ENCODE data around the gene SULT1A2. TPM values are rescaled to one million over a fixed set of nuclear protein-coding genes. Genes with fewer than 3 reads are reported as not detected.
"Not testable (repeated sequence)": the region's sequence is repeated elsewhere in the genome, so short reads cannot be mapped to it uniquely, and the experiment has no call there.

Gene SULT1A2
- total and polyA plus RNA-seq, 5 donors from 2014 or later = 0.39 TPM; not detected in 4

- H3K27me3 Mint-ChIP-seq; H3K4me1 Mint-ChIP-seq; H3K36me3 ChIP-seq (ENCODE audit: control insufficient read depth, insufficient read depth, low read length); H3K4me3 ChIP-seq (ENCODE audit: low read depth, low read length); H3K27me3 ChIP-seq (ENCODE audit: control insufficient read depth, insufficient read depth, low read length); H3K4me1 ChIP-seq (ENCODE audit: control insufficient read depth, insufficient read depth, low read length, poor library complexity, severe bottlenecking); H3K36me3 Mint-ChIP-seq; DNase-seq; H3K9me3 ChIP-seq (ENCODE audit: control insufficient read depth in 2 of 2, low read length in 2 of 2); H3K27ac ChIP-seq (ENCODE audit: insufficient read depth, low read length, poor library complexity, severe bottlenecking); ATAC-seq (ENCODE audit: low read depth in 2 of 2); H3K9me3 Mint-ChIP-seq; H3K4me3 Mint-ChIP-seq: not testable (repeated sequence)
- H3K27ac Mint-ChIP-seq = peak overlapping the region in 1 of 3 donors; percentile 52
Measured at GRCh38 chr16:28601589-28601988, 4.7 kb upstream of the SULT1A2 start.

- not testable (repeated sequence) for H3K9me3 ChIP-seq (ENCODE audit: control insufficient read depth in 2 of 2, low read length in 2 of 2); DNase-seq; ATAC-seq (ENCODE audit: low read depth in 2 of 2); H3K27me3 ChIP-seq (ENCODE audit: control insufficient read depth, insufficient read depth, low read length); H3K27ac ChIP-seq (ENCODE audit: insufficient read depth, low read length, poor library complexity, severe bottlenecking); H3K4me3 Mint-ChIP-seq; H3K36me3 ChIP-seq (ENCODE audit: control insufficient read depth, insufficient read depth, low read length); H3K4me1 ChIP-seq (ENCODE audit: control insufficient read depth, insufficient read depth, low read length, poor library complexity, severe bottlenecking); H3K36me3 Mint-ChIP-seq; H3K4me3 ChIP-seq (ENCODE audit: low read depth, low read length); H3K27ac Mint-ChIP-seq; H3K27me3 Mint-ChIP-seq; H3K4me1 Mint-ChIP-seq; H3K9me3 Mint-ChIP-seq
Measured at GRCh38 chr16:28600965-28601364, 4.1 kb upstream of the SULT1A2 start.

- H3K36me3 ChIP-seq (ENCODE audit: control insufficient read depth, insufficient read depth, low read length); H3K9me3 ChIP-seq (ENCODE audit: control insufficient read depth in 2 of 2, low read length in 2 of 2); DNase-seq; H3K4me1 ChIP-seq (ENCODE audit: control insufficient read depth, insufficient read depth, low read length, poor library complexity, severe bottlenecking); H3K27ac Mint-ChIP-seq; H3K27me3 Mint-ChIP-seq; H3K9me3 Mint-ChIP-seq; H3K4me1 Mint-ChIP-seq; H3K36me3 Mint-ChIP-seq; H3K4me3 Mint-ChIP-seq; H3K4me3 ChIP-seq (ENCODE audit: low read depth, low read length); H3K27ac ChIP-seq (ENCODE audit: insufficient read depth, low read length, poor library complexity, severe bottlenecking); H3K27me3 ChIP-seq (ENCODE audit: control insufficient read depth, insufficient read depth, low read length): not testable (repeated sequence)
- ATAC-seq (ENCODE audit: low read depth in 2 of 2) = peak; percentile 96 to 97
Measured at GRCh38 chr16:28599377-28600285, 2.8 kb upstream of the SULT1A2 start.

- no peak for ATAC-seq (ENCODE audit: low read depth in 2 of 2)
- H3K27ac Mint-ChIP-seq = peak overlapping the region in 2 of 3 donors; percentile 52 to 67
Measured at GRCh38 chr16:28597692-28598261, 927 bp upstream of the SULT1A2 start.

GRCh38 chr16:28596115-28596630 lies 677 bp downstream of the SULT1A2 start:
- peaks cover 0 to 5% (median 2%) of the 10 kb centered on the region in 4 donors for H3K4me1 Mint-ChIP-seq
- no peaks in the 10 kb centered on the region for H3K9me3 Mint-ChIP-seq
- H3K4me1 ChIP-seq (ENCODE audit: control insufficient read depth, insufficient read depth, low read length, poor library complexity, severe bottlenecking) = no peaks in the 10 kb centered on the region
- no peaks in the 10 kb centered on the region for H3K27me3 ChIP-seq (ENCODE audit: control insufficient read depth, insufficient read depth, low read length)
- H3K4me3 Mint-ChIP-seq = no peak overlapping the region
- H3K27me3 Mint-ChIP-seq = no peaks in the 10 kb centered on the region
- H3K36me3 ChIP-seq (ENCODE audit: control insufficient read depth, insufficient read depth, low read length) = peaks cover 10% of the 10 kb centered on the region
- no peaks in the 10 kb centered on the region for H3K9me3 ChIP-seq (ENCODE audit: control insufficient read depth in 2 of 2, low read length in 2 of 2)
- DNase-seq = no peak
- H3K4me3 ChIP-seq (ENCODE audit: low read depth, low read length) = no peak overlapping the region
- no peak for ATAC-seq (ENCODE audit: low read depth in 2 of 2)
- no peak overlapping the region for H3K27ac Mint-ChIP-seq
- H3K36me3 Mint-ChIP-seq = peaks cover 9% of the 10 kb centered on the region
- H3K27ac ChIP-seq (ENCODE audit: insufficient read depth, low read length, poor library complexity, severe bottlenecking) = no peak overlapping the region

More at GRCh38 chr16:28597692-28598261, 927 bp upstream of the SULT1A2 start:
- peak in 1 of 3 donors; percentile 10 for DNase-seq
- H3K36me3 Mint-ChIP-seq = no peaks in the 10 kb centered on the region
- no peaks in the 10 kb centered on the region for H3K9me3 Mint-ChIP-seq
- peaks cover 0 to 5% (median 2%) of the 10 kb centered on the region in 4 donors for H3K4me1 Mint-ChIP-seq
- H3K9me3 ChIP-seq (ENCODE audit: control insufficient read depth in 2 of 2, low read length in 2 of 2) = no peaks in the 10 kb centered on the region
- no peaks in the 10 kb centered on the region for H3K4me1 ChIP-seq (ENCODE audit: control insufficient read depth, insufficient read depth, low read length, poor library complexity, severe bottlenecking)
- H3K27ac ChIP-seq (ENCODE audit: insufficient read depth, low read length, poor library complexity, severe bottlenecking) = no peak overlapping the region
- no peak overlapping the region for H3K4me3 ChIP-seq (ENCODE audit: low read depth, low read length)
- no peaks in the 10 kb centered on the region for H3K27me3 ChIP-seq (ENCODE audit: control insufficient read depth, insufficient read depth, low read length)
- no peak overlapping the region for H3K4me3 Mint-ChIP-seq
- H3K27me3 Mint-ChIP-seq = no peaks in the 10 kb centered on the region
- no peaks in the 10 kb centered on the region for H3K36me3 ChIP-seq (ENCODE audit: control insufficient read depth, insufficient read depth, low read length)

- H3K9me3 ChIP-seq (ENCODE audit: control insufficient read depth in 2 of 2, low read length in 2 of 2); DNase-seq; H3K9me3 Mint-ChIP-seq; H3K27me3 ChIP-seq (ENCODE audit: control insufficient read depth, insufficient read depth, low read length); H3K4me3 ChIP-seq (ENCODE audit: low read depth, low read length); H3K27ac ChIP-seq (ENCODE audit: insufficient read depth, low read length, poor library complexity, severe bottlenecking); H3K4me1 Mint-ChIP-seq; H3K27me3 Mint-ChIP-seq; H3K27ac Mint-ChIP-seq; ATAC-seq (ENCODE audit: low read depth in 2 of 2); H3K4me3 Mint-ChIP-seq; H3K4me1 ChIP-seq (ENCODE audit: control insufficient read depth, insufficient read depth, low read length, poor library complexity, severe bottlenecking): not testable (repeated sequence)
- peaks cover 16% of the 10 kb centered on the region for H3K36me3 ChIP-seq (ENCODE audit: control insufficient read depth, insufficient read depth, low read length)
- H3K36me3 Mint-ChIP-seq = peaks cover 16% of the 10 kb centered on the region
Measured at GRCh38 chr16:28595451-28595850, 1.4 kb downstream of the SULT1A2 start.

GRCh38 chr16:28592979-28593553 lies 3.8 kb downstream of the SULT1A2 start:
- Histone ChIP-seq H3K27me3 (ENCODE audit: control insufficient read depth, insufficient read depth, low read length) (no peaks in the 10 kb centered on the region), H3K9me3 (ENCODE audit: control insufficient read depth in 2 of 2, low read length in 2 of 2) (no peaks in the 10 kb centered on the region), H3K4me3 (ENCODE audit: low read depth, low read length) (no peak overlapping the region), H3K27ac (ENCODE audit: insufficient read depth, low read length, poor library complexity, severe bottlenecking) (no peak overlapping the region), H3K36me3 (ENCODE audit: control insufficient read depth, insufficient read depth, low read length) (peaks cover 36% of the 10 kb centered on the region), H3K4me1 (ENCODE audit: control insufficient read depth, insufficient read depth, low read length, poor library complexity, severe bottlenecking) (no peaks in the 10 kb centered on the region)
- H3K27me3 Mint-ChIP-seq = no peaks in the 10 kb centered on the region
- H3K4me1 Mint-ChIP-seq = peaks cover 0 to 5% (median 2%) of the 10 kb centered on the region in 4 donors
- H3K36me3 Mint-ChIP-seq = peaks cover 24% of the 10 kb centered on the region
- H3K9me3 Mint-ChIP-seq = no peaks in the 10 kb centered on the region
- DNase-seq (no peak), ATAC-seq (ENCODE audit: low read depth in 2 of 2) (no peak)
- peak overlapping the region; percentile 49 to 89 (median 86) for H3K27ac Mint-ChIP-seq
- H3K4me3 Mint-ChIP-seq = no peak overlapping the region
